ENCODE measurements around the gene TNFRSF19.

The TNFRSF19 gene

DNA sequence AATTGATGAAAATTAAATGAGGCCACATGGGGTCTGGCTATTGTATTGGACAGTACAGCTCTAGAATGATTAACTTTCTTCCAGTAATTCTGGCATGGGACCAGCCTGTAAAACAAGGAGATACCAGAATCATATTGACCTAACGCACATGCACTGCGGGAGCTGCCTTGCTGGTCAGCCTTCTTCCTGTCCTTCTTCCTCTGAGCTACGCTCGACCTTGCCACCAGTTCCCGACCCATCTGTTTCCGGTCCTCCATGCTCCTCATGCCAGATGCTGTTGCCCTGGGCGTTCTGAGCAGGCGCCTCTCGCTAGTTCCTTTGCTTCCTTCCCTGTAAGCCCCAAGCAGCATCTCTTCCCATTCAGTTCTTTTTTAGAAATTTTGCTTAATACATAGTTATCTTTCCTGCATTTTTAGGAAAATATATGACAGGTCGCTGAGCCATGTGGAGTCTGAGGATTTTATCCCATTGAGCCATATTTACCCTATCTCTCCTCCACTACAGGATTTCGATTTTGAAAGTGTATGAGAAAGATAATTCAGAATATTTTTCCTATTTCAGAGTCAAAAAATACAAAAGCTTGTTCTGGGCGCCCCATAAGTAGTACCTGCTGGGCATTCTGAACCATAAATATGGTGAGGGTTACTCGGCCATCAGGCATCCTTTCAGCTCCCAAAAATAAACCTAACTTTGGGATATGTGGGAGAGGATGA, 38.6 kb downstream of the TNFRSF19 start:
- no peak for FAIRE-seq

- no peak for FAIRE-seq
Measured at GRCh38 chr13:23609414-23609760, 39.2 kb downstream of the TNFRSF19 start.

- no peak for FAIRE-seq
Measured at GRCh38 chr13:23609874-23610576, 39.8 kb downstream of the TNFRSF19 start.

GRCh38 chr13:23610966-23611491, 40.8 kb downstream of the TNFRSF19 start:
- no peak for FAIRE-seq

GRCh38 chr13:23612182-23612581, 42.0 kb downstream of the TNFRSF19 start:
- no peak for FAIRE-seq

GRCh38 chr13:23612731-23613130, 42.5 kb downstream of the TNFRSF19 start:
- FAIRE-seq: no peak

DNA sequence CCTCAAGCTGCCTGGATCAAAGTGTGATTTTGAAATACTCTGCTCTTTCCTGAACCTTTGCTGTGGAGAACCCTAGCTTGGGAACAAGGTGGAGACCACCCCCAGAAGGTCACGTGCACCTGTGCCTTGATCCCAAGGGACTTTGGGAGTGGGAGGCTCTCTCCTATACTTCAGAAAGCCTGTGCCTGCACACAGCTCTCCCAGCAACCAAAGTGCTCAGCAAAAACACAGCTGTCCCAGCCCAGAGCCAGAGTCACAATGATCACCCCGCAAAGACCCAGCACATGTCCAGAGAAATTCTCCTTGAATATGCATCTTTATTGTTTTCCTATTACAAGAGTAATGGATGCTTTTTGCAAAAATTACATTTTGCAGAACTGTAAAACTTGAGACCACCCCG, 43.4 kb downstream of the TNFRSF19 start:
- FAIRE-seq: no peak

- FAIRE-seq: no peak
Measured at GRCh38 chr13:23615395-23616081, 45.3 kb downstream of the TNFRSF19 start.

DNA sequence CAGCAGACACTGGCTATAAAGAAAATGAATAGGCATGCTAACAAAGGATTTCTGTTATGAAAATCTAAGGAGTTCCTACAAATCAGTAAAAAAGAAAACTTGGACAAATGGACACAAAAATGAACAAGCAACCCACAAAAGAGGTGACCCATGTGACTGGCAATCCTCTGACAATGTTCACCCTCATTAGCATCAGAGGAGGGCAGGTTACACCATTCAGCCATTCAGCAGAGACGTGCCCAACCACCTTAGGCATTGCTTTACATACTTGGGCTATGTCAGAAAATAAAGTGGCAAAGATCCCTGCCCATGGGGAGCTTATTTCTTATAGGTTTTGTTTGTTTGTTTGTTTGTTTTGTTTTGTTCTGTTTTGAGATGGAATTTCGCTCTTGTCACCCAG, 46.0 kb downstream of the TNFRSF19 start:
- FAIRE-seq: no peak

DNA sequence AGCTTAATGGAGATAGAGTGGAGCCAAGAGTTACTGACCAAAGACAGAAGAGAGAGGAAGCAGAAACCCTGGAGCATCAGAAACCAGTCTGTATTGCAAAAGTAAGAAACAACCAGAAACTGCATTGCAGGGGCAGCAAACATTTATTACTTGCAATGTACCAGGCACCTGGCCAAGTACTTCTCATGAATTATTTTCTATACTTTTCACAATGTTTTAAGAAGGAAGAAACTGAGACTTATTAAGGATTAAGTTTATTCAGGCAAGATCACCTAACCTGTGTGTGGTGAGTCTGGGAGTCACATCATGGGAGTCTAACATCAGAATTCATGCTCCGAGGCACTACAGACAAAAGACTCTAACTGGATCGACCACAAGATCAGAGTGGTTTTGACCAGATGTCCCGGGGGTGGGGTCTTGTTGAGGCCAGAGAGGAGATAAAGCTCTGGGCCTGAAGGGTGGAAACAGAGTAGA, 47.4 kb downstream of the TNFRSF19 start:
- no peak for FAIRE-seq

DNA sequence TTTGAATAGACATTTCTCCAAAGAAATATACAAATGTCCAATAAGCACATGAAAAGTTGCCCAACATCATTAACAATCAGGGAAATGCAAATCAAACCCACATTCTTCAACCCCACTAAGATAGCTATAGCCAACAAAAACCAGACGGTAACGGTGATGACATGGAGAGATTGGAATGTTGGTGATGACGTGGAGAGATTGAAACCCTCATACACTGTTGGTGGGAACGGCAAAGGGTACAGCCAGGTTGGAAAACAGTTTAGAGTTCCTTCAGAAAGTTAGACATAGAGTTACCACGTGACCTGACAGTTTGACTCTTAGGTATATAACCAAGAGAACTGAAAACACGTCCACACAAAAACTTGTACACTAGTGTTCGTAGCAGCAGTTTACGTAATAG, 48.1 kb downstream of the TNFRSF19 start:
- FAIRE-seq: no peak

- no peak for FAIRE-seq
Measured at GRCh38 chr13:23619068-23619855, 49.0 kb downstream of the TNFRSF19 start.

GRCh38 chr13:23620211-23620610, 50.0 kb downstream of the TNFRSF19 start:
- no peak for FAIRE-seq

DNA sequence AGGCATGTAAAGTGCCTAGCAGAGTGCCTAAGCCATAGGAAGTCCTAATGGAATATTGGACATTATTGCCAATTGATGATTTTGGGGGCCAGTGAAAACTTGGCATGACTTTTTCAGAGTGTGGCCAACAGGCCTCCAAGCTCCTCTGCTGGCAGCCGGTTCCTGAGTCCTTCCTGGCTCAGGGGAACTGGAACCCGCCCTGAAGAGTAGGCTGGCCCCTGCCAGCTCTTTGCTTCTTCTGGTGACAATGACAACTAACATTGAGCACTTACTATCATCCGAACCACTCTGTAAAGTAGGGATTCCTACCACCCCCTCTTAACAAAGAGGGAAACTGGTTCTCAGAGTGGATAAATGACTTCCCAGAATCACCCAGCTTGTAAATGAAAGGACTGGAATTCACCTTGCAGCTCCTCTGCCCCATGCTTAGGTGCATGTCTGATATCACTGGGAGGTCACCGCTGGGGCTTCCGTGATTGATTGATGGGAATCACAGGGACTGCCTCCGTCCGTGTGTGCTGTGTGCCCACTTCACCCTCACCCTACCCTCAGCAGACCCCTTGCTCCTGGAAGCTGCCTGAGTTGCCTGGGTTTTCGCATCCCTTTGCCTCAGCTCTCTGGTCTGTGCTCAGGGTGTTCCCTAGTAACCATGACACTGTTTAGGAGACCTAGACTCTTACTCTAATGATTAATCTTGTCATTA, 50.6 kb downstream of the TNFRSF19 start:
- FAIRE-seq: no peak

DNA sequence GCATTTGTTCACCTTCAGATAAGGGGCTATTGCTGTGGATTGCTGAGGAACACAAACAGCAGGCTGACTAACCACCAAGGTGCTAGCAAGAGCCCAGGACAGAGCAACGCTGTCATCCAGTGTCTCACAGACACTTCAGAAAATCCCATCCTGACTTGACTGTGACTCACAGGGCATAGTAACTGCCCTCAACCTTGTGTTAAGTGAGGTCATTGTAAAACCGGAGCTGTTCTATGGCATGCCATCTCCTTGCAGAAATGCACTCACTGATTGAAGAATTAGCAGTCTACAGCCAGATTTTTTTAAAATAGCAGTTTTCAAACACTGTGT, 51.1 kb downstream of the TNFRSF19 start:
- FAIRE-seq: no peak

- FAIRE-seq: no peak
Measured at GRCh38 chr13:23622985-23623384, 52.8 kb downstream of the TNFRSF19 start.

DNA sequence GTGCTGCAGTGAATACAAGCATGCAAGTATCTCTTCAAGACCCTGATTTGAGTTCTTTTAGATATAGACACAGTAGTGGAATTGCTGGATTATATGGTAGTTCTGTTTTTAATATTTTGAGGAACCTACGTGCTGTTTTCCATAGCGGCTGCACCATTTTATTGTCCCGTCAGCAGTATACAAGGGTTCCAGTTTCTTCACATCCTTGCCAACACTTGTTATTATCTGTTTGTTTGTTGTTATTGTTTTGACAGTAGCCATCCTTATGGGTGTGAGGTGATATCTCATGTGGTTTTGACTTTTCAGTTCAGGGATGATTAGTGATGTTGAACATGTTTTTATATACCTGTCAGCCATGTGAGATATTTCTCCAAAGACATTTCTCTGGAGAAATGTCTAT, 53.2 kb downstream of the TNFRSF19 start:
- no peak for FAIRE-seq

- no peak for FAIRE-seq
Measured at GRCh38 chr13:23626700-23627099, 56.5 kb downstream of the TNFRSF19 start.

DNA sequence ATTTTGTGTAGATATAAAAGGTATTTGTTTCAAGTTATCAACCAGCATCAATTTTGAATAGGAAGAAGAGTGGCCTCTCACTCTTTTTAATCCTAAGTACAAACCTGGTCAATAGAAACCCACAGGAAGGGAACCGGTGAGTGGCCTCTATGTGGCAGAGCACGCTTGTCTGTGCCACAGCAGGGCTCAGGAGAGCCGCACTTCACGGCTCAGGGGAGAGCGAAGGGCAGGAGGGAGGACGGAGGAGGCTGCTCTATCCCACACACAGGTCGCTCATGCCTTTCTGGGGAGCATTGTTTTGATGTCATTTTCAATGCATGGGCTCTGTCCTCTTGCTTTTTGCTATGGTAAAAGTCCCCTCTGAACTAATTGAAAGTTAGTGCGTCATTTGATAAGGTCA, 57.2 kb downstream of the TNFRSF19 start:
- FAIRE-seq: no peak

DNA sequence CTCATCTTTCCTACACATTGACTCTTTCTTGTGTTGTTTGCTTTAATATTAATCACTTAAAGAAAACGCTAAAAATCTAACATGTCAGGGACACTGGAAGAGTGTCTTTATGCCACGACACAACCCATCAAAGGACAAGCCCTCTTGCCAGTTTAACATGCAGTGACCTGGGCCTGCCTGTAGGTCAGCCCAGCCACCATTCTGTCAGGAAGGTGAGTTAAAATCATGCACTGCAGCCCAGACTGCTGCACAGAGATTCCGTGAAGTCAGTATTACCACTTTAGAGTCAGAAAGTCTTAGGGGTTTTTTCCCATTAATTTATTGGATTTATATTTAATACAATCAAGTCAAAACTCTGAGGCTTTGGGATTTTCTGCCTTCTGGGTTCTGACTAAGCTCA, 58.0 kb downstream of the TNFRSF19 start:
- FAIRE-seq: no peak

- no peak for FAIRE-seq
Measured at GRCh38 chr13:23628765-23629565, 58.8 kb downstream of the TNFRSF19 start.

Measured in colon (tissue), 2 donors.